K562 (cell line): ENCODE measurements around the gene SELENOT. TPM values are rescaled to one million over a fixed set of nuclear protein-coding genes. Genes with fewer than 3 reads are reported as not detected.

Source experiments
- ATAC-seq: fragments of 200-7000 bp; cut with Tn5 transposase; 3 replicates; pipeline ENCODE4 v1.9.1; 2020; ENCODE audit warnings: moderate library complexity
- BruUV-seq: library from RNA; stranded (reverse); fragments of 400-500 nt; replicated peaks from 2 replicates; lab custom pipeline; 2021; lab: Mats Ljungman, UMichigan
- CTCF ChIA-PET: fragments of 300-600 bp; formaldehyde crosslinking; extraction: SDS; loops from one replicate; lab custom pipeline; 2021; ENCODE audit warnings: low intra/inter-chr PET ratio; lab: Yijun Ruan, JAX
- POLR2A ChIA-PET: fragments of 300-600, 350-650 bp; sonication (Branson Sonifier 250); formaldehyde crosslinking; extraction: SDS; loops from one replicate; lab custom pipeline; 2021; ENCODE audit warnings: antibody characterized with exemption, inconsistent platforms; lab: Yijun Ruan, JAX
- DNase-seq, 4 experiments: peaks; one replicate each; pipeline versions ENCODE4 v3.0.0 to v3.0.0-alpha.2; 2011 to 2018; ENCODE audit warnings: low spot score in 3 of 4, mixed read lengths in 3 of 4; ENCODE audit errors: extremely low read depth in 1 of 4
- FAIRE-seq: peaks from 2 replicates; lab custom pipeline; 2011; peaks lifted over from hg19 to GRCh38; lab: Jason Lieb, UNC
- H2AFZ ChIP-seq: 2 replicates; pipeline ENCODE4 v1.6.0; 2011; ENCODE audit warnings: low read depth, low read length, control low read depth, inconsistent platforms
- H3K27ac ChIP-seq: fragments of 200-600 bp; 3 replicates; pipeline ENCODE4 v1.8.0; 2011; ENCODE audit warnings: low read depth, mild to moderate bottlenecking, control low read depth, inconsistent platforms, low read length, moderate library complexity, mixed read lengths; ENCODE audit errors: extremely low read depth
- H3K27me3 ChIP-seq, 2 experiments: fragments of 300-600 bp in 1 of 2; 2 replicates in 1 of 2; 3 replicates in 1 of 2; pipeline versions ENCODE4 v1.6.0 to v1.8.0; 2011; ENCODE audit warnings: inconsistent platforms in 2 of 2, low read length in 2 of 2, mild to moderate bottlenecking in 1 of 2, mixed read lengths in 1 of 2, moderate library complexity in 1 of 2; ENCODE audit not compliant: control insufficient read depth in 2 of 2, insufficient read depth in 2 of 2
- H3K36me3 ChIP-seq: fragments of 300-600 bp; 3 replicates; pipeline ENCODE4 v1.8.0; 2011; ENCODE audit warnings: mild to moderate bottlenecking, low read length, inconsistent platforms; ENCODE audit not compliant: control insufficient read depth, insufficient read depth
- H3K4me1 ChIP-seq, 2 experiments: fragments of 200-600 bp in 1 of 2; replicated peaks in 1 of 2; 2 replicates in 1 of 2; 3 replicates in 1 of 2; pipeline versions ENCODE4 v1.5.1 to v1.8.0; 2011; ENCODE audit warnings: inconsistent platforms in 2 of 2, low read length in 2 of 2, mild to moderate bottlenecking in 1 of 2, mixed read lengths in 1 of 2, moderate library complexity in 1 of 2; ENCODE audit not compliant: control insufficient read depth in 2 of 2, insufficient read depth in 2 of 2
- H3K4me2 ChIP-seq: 2 replicates; pipeline ENCODE4 v1.6.1; 2011; ENCODE audit warnings: low read length, control low read depth, inconsistent platforms, mixed read lengths; ENCODE audit not compliant: insufficient read depth
- H3K4me3 ChIP-seq: fragments of 200-600 bp; sonication (generic), shearing (Covaris generic); 2 replicates; pipeline ENCODE4 v1.5.1; 2016; ENCODE audit warnings: control low read depth, inconsistent platforms
- H3K79me2 ChIP-seq: fragments of 200-600 bp; 3 replicates; pipeline ENCODE4 v1.8.0; 2011; ENCODE audit warnings: low read length, inconsistent platforms; ENCODE audit not compliant: control insufficient read depth, insufficient read depth
- H3K9ac ChIP-seq, 2 experiments: 2 replicates each; pipeline versions ENCODE4 v1.6.0 to v1.6.1; 2011; ENCODE audit warnings: low read depth in 2 of 2, low read length in 2 of 2, control low read depth in 1 of 2, inconsistent platforms in 1 of 2, mild to moderate bottlenecking in 1 of 2, mixed read lengths in 1 of 2; ENCODE audit not compliant: insufficient read depth in 1 of 2
- H3K9me1 ChIP-seq: one replicate; pipeline ENCODE4 v1.6.0; 2011; ENCODE audit warnings: inconsistent platforms, mild to moderate bottlenecking, low read length, moderate library complexity; ENCODE audit not compliant: control insufficient read depth, insufficient read depth
- H3K9me3 ChIP-seq: replicated peaks from 2 replicates; pipeline ENCODE4 v1.5.1; 2011; ENCODE audit warnings: low read depth, low read length, inconsistent platforms; ENCODE audit not compliant: control insufficient read depth, insufficient read depth
- H4K20me1 ChIP-seq: replicated peaks from 2 replicates; pipeline ENCODE4 v1.6.1; 2011; ENCODE audit warnings: low read length, inconsistent platforms, mixed read lengths; ENCODE audit not compliant: control insufficient read depth, insufficient read depth
- FOXA1 ChIP-seq: fragments of 450-650 bp; IDR thresholded peaks from 2 replicates; pipeline ENCODE4 v1.6.1; 2016; ENCODE audit warnings: mild to moderate bottlenecking, borderline replicate concordance
- WGBS: fragments of 100-300 bp; shearing (Covaris generic); methylation state at CpG from one replicate; pipeline ENCODE4 v1.1.6; 2016; ENCODE audit warnings: low coverage, mixed read lengths; ENCODE audit not compliant: insufficient coverage; ENCODE audit errors: missing lambda C conversion rate; 5-methylcytosine and 5-hydroxymethylcytosine counted together
- in situ Hi-C: fragments of 300-500 bp; cut with MboI; formaldehyde crosslinking; loops from 4 replicates; pipeline ENCODE4 v1.15.0; 2018; ENCODE audit warnings: inconsistent platforms, mixed read lengths
- intact Hi-C: fragments of 100-400 bp; cut with micrococcal nuclease; formaldehyde crosslinking; loops from 2 replicates; pipeline ENCODE4 v1.14.2; 2022
- polyA plus RNA-seq, 8 experiments: library from polyadenylated mRNA; depleted of rRNA in 4 of 8; stranded (reverse) in 5 of 8; unstranded in 3 of 8; fragments of >200 nt; fragmentation: Nextera tagmentation in 2 of 8; fragmentation: Illumina TruSeq in 1 of 8; extraction: Ambion mirVana in 2 of 8; extraction: Trizol in 1 of 8; gene quantifications; 2 replicates each; pipeline versions ENCODE4 v1.2.1 to v1.2.3, GENCODE V29; 2011 to 2014; ENCODE audit warnings: inconsistent platforms in 1 of 8, missing spikeins in 1 of 8
- total RNA-seq, 7 experiments: library from RNA; depleted of rRNA in 6 of 7; stranded (reverse); fragments of >200 nt in 6 of 7; fragmentation: Illumina TruSeq in 2 of 7; extraction: Trizol in 2 of 7; gene quantifications; 2 replicates each; pipeline versions ENCODE4 v1.2.1 to v1.2.3, GENCODE V29; 2011 to 2021; ENCODE audit warnings: low replicate concordance in 1 of 7
- TF ChIP-seq, protein P1 (sequence below): IDR thresholded peaks from 2 replicates; pipeline ENCODE4 v1.6.1; 2011; ENCODE audit warnings: borderline replicate concordance, low read depth, mild to moderate bottlenecking, moderate library complexity, low read length; ENCODE audit not compliant: insufficient read depth, poor library complexity, severe bottlenecking
- TF ChIP-seq, protein P2 (sequence below), 2 experiments: fragments of 200-800 bp in 1 of 2; sonication (Bioruptor generic) in 1 of 2; sonication (generic) in 1 of 2; formaldehyde crosslinking in 1 of 2; IDR thresholded peaks in 1 of 2; conservative IDR thresholded peaks in 1 of 2; 2 replicates each; pipeline versions ENCODE4 v1.5.0 to v1.6.1; 2016 to 2020; ENCODE audit warnings: missing compliant biosample characterization in 1 of 2, missing genetic modification characterization in 1 of 2, missing genetic modification reagents in 1 of 2

SELENOT gene
- total and polyA plus RNA-seq, 9 of the 15 experiments (the other 6 are each of a cell fraction or from before 2014, with no cell fraction given): 33.0 to 411 (median 91.9) TPM

DNA sequence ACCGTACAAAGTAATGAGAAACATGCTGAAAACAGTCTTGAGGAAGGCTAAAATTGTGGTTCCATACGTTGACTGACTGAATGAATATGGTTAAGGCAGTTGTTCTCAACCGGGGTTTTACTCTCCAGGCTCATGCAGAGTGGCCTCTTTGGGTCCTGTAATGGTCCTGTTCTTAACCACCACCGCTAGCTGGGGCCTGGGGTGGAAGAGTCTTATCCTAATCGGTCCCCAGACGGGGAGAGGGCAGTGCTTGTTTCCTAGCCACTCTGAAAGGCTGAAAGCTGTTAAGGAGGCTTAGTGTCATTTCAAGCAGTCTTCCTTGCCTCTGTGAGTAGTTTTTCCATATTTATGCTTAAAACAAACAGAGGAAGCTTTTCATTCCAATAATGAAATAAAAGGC, 32.0 kb downstream of the SELENOT start:
- DNase-seq (peak in 2 of 4 experiments; percentile 55 to 71), ATAC-seq (peak; percentile 89), FAIRE-seq (peak; percentile 29)
- Histone ChIP-seq H3K9me3 (no peaks in the 10 kb centered on the region), H3K27ac (peak overlapping the region; percentile 67; the same call in 1 of the 3 replicates), H3K9me1 (no peaks in the 10 kb centered on the region), H2AFZ (peak overlapping the region; percentile 79), H3K27me3 (no peaks in the 10 kb centered on the region), H3K36me3 (peaks cover 12% of the 10 kb centered on the region; the same call in 1 of the 3 replicates), H3K79me2 (no peaks in the 10 kb centered on the region), H3K9ac (no peak overlapping the region), H3K4me3 (no peak overlapping the region), H4K20me1 (no peaks in the 10 kb centered on the region), H3K4me2 (peak overlapping the region; percentile 13; the same call in 1 of the 2 replicates), H3K4me1 (peaks cover 3 to 26% of the 10 kb centered on the region in 2 experiments; a peak in 3 of 5 replicates)
- in situ Hi-C loops (no loop called here), intact Hi-C loops (no loop called here)
- BruUV-seq: no TSS peak
- ChIA-PET CTCF (no interaction called here), POLR2A (interaction anchor here (0.6 to 1.2 kb wide), 3 partner anchors 8 to 56 kb away, joined by 3 to 4 read pairs (median 3); partner anchors contain the start of gene SELENOT)
- WGBS: 21% methylated on average over 6 of the region's 6 CpGs
- TF ChIP-seq, protein P1, sequence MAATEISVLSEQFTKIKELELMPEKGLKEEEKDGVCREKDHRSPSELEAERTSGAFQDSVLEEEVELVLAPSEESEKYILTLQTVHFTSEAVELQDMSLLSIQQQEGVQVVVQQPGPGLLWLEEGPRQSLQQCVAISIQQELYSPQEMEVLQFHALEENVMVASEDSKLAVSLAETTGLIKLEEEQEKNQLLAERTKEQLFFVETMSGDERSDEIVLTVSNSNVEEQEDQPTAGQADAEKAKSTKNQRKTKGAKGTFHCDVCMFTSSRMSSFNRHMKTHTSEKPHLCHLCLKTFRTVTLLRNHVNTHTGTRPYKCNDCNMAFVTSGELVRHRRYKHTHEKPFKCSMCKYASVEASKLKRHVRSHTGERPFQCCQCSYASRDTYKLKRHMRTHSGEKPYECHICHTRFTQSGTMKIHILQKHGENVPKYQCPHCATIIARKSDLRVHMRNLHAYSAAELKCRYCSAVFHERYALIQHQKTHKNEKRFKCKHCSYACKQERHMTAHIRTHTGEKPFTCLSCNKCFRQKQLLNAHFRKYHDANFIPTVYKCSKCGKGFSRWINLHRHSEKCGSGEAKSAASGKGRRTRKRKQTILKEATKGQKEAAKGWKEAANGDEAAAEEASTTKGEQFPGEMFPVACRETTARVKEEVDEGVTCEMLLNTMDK: no peak
- no peak for TF ChIP-seq FOXA1
- TF ChIP-seq, protein P2, sequence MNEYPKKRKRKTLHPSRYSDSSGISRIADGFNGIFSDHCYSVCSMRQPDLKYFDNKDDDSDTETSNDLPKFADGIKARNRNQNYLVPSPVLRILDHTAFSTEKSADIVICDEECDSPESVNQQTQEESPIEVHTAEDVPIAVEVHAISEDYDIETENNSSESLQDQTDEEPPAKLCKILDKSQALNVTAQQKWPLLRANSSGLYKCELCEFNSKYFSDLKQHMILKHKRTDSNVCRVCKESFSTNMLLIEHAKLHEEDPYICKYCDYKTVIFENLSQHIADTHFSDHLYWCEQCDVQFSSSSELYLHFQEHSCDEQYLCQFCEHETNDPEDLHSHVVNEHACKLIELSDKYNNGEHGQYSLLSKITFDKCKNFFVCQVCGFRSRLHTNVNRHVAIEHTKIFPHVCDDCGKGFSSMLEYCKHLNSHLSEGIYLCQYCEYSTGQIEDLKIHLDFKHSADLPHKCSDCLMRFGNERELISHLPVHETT (CRISPR knock-in tag; conservative IDR thresholded peaks at IDR 0.05 in 1 of 2, IDR thresholded peaks at IDR 0.05 in 1 of 2): 0 out of 4 replicates have a peak, but pooled peaks of 1 of the 2 experiments have one; percentile 12
